ENCODE results near the gene APBB1IP. TPM values are rescaled to one million over a fixed set of nuclear protein-coding genes. Genes with fewer than 3 reads are reported as not detected.

Gene APBB1IP
- total and polyA plus RNA-seq, 9 of the 15 experiments (the other 6 are each of a cell fraction or from before 2014, with no cell fraction given), result 0.03 to 0.11 (median 0.06) TPM; not detected in 4

- no peak for DNase-seq (ENCODE audit: extremely low read depth in 1 of 4, low spot score in 3 of 4)
- Histone ChIP-seq H3K9me3 (replicated peaks; ENCODE audit: control insufficient read depth, insufficient read depth, low read depth, low read length) (no peaks in the 10 kb centered on the region), H3K27me3 (ENCODE audit: control insufficient read depth in 2 of 2, insufficient read depth in 2 of 2, low read length in 2 of 2) (no peaks in the 10 kb centered on the region), H3K4me3 (no peak overlapping the region), H3K9ac (ENCODE audit: insufficient read depth in 1 of 2, low read depth in 2 of 2, low read length in 2 of 2) (no peak overlapping the region), H3K9me1 (ENCODE audit: control insufficient read depth, insufficient read depth, low read length) (peaks cover 3% of the 10 kb centered on the region), H4K20me1 (replicated peaks; ENCODE audit: control insufficient read depth, insufficient read depth, low read length) (no peaks in the 10 kb centered on the region), H3K4me2 (ENCODE audit: insufficient read depth, low read length) (no peak overlapping the region), H3K27ac (ENCODE audit: extremely low read depth, low read depth, low read length) (no peak overlapping the region), H2AFZ (ENCODE audit: low read depth, low read length) (no peak overlapping the region), H3K36me3 (ENCODE audit: control insufficient read depth, insufficient read depth, low read length) (no peaks in the 10 kb centered on the region), H3K4me1 (replicated peaks in 1 of 2; ENCODE audit: control insufficient read depth in 2 of 2, insufficient read depth in 2 of 2, low read length in 2 of 2) (no peaks in the 10 kb centered on the region), H3K79me2 (ENCODE audit: control insufficient read depth, insufficient read depth, low read length) (no peaks in the 10 kb centered on the region)
- intact Hi-C loops (cut with micrococcal nuclease) (no loop called here), in situ Hi-C loops (cut with MboI) (no loop called here)
- no peak for ATAC-seq
- POLR2A ChIA-PET, result no interaction called here
- no peak for FAIRE-seq
- BruUV-seq (replicated peaks), result no TSS peak
- WGBS (ENCODE audit: insufficient coverage, low coverage, missing lambda C conversion rate), result 2% methylated on average over 4 of the region's 4 CpGs
- CTCF ChIA-PET (ENCODE audit: low intra/inter-chr PET ratio), result no interaction called here
- TF ChIP-seq RFX1 (IDR thresholded peaks at IDR 0.05) (no peak), HDAC8 (tag; IDR thresholded peaks at IDR 0.05) (no peak), ZNF655 (CRISPR knock-in tag; IDR thresholded peaks at IDR 0.05) (no peak), TCF15 (CRISPR knock-in tag; IDR thresholded peaks at IDR 0.05) (no peak), SMAD2 (IDR thresholded peaks at IDR 0.05; ENCODE audit: low read depth, low read length) (no peak), CEBPZ (IDR thresholded peaks at IDR 0.05; ENCODE audit: borderline replicate concordance, low read depth, low read length) (no peak), DEAF1 (CRISPR knock-in tag; IDR thresholded peaks at IDR 0.05) (no peak), FOXM1 (IDR thresholded peaks at IDR 0.05; ENCODE audit: low read depth) (no peak), FOXM1 (CRISPR knock-in tag; IDR thresholded peaks at IDR 0.05; ENCODE audit: low read depth) (no peak), ZNF785 (CRISPR knock-in tag; IDR thresholded peaks at IDR 0.05) (no peak), E2F1 (CRISPR knock-in tag; IDR thresholded peaks at IDR 0.05) (no peak), NCOA6 (IDR thresholded peaks at IDR 0.05) (no peak), ETV6 (IDR thresholded peaks at IDR 0.05; ENCODE audit: borderline replicate concordance in 1 of 2, low read depth in 2 of 2, low read length in 1 of 2) (no peak), ETV6 (CRISPR knock-in tag; IDR thresholded peaks at IDR 0.05; ENCODE audit: borderline replicate concordance) (no peak), ZNF146 (CRISPR knock-in tag; IDR thresholded peaks at IDR 0.05; ENCODE audit: unreplicated experiment) (no peak), ZNF232 (CRISPR knock-in tag; IDR thresholded peaks at IDR 0.05) (no peak)
Observed at GRCh38 chr10:26467639-26468038, 29.5 kb downstream of the APBB1IP start.

Data from K562 (cell line).